ENCODE results near the gene NDFIP2. TPM values are rescaled to one million over a fixed set of nuclear protein-coding genes. Genes with fewer than 3 reads are reported as not detected.

Gene NDFIP2
- total RNA-seq, 1 experiment from 2014 or later = 29.6 TPM

GRCh38 chr13:79528356-79528755 lies 47.4 kb downstream of the NDFIP2 start:
- no peak overlapping the region for H3K27ac ChIP-seq (ENCODE audit: low read length)
- no peaks in the 10 kb centered on the region; the same call in 1 of the 2 replicates for H3K36me3 ChIP-seq (ENCODE audit: control insufficient read depth, insufficient read depth, low read length)
- no peaks in the 10 kb centered on the region; the same call in 1 of the 2 replicates for H3K4me1 ChIP-seq (ENCODE audit: control insufficient read depth, insufficient read depth, low read length)
- no peak for ATAC-seq
- no peak for TF ChIP-seq REST (IDR thresholded peaks at IDR 0.05; ENCODE audit: insufficient read depth in 1 of 2, low read depth in 2 of 2, low read length in 1 of 2)
- no peak for TF ChIP-seq CTCF (IDR thresholded peaks at IDR 0.05)
- TF ChIP-seq TCF7L2 (IDR thresholded peaks at IDR 0.05; ENCODE audit: low read depth, low read length) = no peak
- TF ChIP-seq SIN3A (IDR thresholded peaks at IDR 0.05; ENCODE audit: borderline replicate concordance, insufficient read depth, low read depth, low read length) = no peak
- TF ChIP-seq POLR2AphosphoS5 (IDR thresholded peaks at IDR 0.05; ENCODE audit: low read depth, low read length) = no peak
- in situ Hi-C loops (cut with HindIII; ENCODE audit: low pct_unique_long_range_greater_than_20kb, low sequenced_read_pairs) (no loop called here), intact Hi-C loops (cut with micrococcal nuclease; ENCODE audit: unreplicated experiment) (no loop called here)
- no peak overlapping the region for H3K4me3 ChIP-seq (ENCODE audit: low read depth in 2 of 2, low read length in 2 of 2)
- CTCF ChIA-PET = no interaction called here
- H3K9me3 ChIP-seq (ENCODE audit: control insufficient read depth, insufficient read depth, low read depth, low read length) = no peaks in the 10 kb centered on the region
- DNase-seq (ENCODE audit: low read depth, low spot score) = no peak
- BruUV-seq (replicated peaks) = no TSS peak
- no peaks in the 10 kb centered on the region for H3K27me3 ChIP-seq (ENCODE audit: control insufficient read depth, insufficient read depth, low read length)
- POLR2A ChIA-PET = no interaction called here

- no peaks in the 10 kb centered on the region for H3K27me3 ChIP-seq (ENCODE audit: control insufficient read depth, insufficient read depth, low read length)
- CTCF ChIA-PET = no interaction called here
- POLR2A ChIA-PET = no interaction called here
- intact Hi-C loops (cut with micrococcal nuclease; ENCODE audit: unreplicated experiment) = no loop called here
- in situ Hi-C loops (cut with HindIII; ENCODE audit: low pct_unique_long_range_greater_than_20kb, low sequenced_read_pairs) = no loop called here
- ATAC-seq (no peak), DNase-seq (ENCODE audit: low read depth, low spot score) (no peak)
- no peak overlapping the region for H3K4me3 ChIP-seq (ENCODE audit: low read depth in 2 of 2, low read length in 2 of 2)
- no peaks in the 10 kb centered on the region for H3K9me3 ChIP-seq (ENCODE audit: control insufficient read depth, insufficient read depth, low read depth, low read length)
- H3K36me3 ChIP-seq (ENCODE audit: control insufficient read depth, insufficient read depth, low read length) = no peaks in the 10 kb centered on the region; the same call in 1 of the 2 replicates
- no peak for TF ChIP-seq REST (IDR thresholded peaks at IDR 0.05; ENCODE audit: insufficient read depth in 1 of 2, low read depth in 2 of 2, low read length in 1 of 2)
- TF ChIP-seq CTCF (IDR thresholded peaks at IDR 0.05) = no peak
- BruUV-seq (replicated peaks) = no TSS peak
- no peak overlapping the region for H3K27ac ChIP-seq (ENCODE audit: low read length)
- H3K4me1 ChIP-seq (ENCODE audit: control insufficient read depth, insufficient read depth, low read length) = no peaks in the 10 kb centered on the region; the same call in 1 of the 2 replicates
Measured at GRCh38 chr13:79528759-79529191, 47.8 kb downstream of the NDFIP2 start.

Measured in Panc1 (cell line).